ENCODE data around the gene FAM200C.
"Not testable (repeated sequence)": the region's sequence is repeated elsewhere in the genome, so short reads cannot be mapped to it uniquely, and the experiment has no call there.

Gene FAM200C

DNA sequence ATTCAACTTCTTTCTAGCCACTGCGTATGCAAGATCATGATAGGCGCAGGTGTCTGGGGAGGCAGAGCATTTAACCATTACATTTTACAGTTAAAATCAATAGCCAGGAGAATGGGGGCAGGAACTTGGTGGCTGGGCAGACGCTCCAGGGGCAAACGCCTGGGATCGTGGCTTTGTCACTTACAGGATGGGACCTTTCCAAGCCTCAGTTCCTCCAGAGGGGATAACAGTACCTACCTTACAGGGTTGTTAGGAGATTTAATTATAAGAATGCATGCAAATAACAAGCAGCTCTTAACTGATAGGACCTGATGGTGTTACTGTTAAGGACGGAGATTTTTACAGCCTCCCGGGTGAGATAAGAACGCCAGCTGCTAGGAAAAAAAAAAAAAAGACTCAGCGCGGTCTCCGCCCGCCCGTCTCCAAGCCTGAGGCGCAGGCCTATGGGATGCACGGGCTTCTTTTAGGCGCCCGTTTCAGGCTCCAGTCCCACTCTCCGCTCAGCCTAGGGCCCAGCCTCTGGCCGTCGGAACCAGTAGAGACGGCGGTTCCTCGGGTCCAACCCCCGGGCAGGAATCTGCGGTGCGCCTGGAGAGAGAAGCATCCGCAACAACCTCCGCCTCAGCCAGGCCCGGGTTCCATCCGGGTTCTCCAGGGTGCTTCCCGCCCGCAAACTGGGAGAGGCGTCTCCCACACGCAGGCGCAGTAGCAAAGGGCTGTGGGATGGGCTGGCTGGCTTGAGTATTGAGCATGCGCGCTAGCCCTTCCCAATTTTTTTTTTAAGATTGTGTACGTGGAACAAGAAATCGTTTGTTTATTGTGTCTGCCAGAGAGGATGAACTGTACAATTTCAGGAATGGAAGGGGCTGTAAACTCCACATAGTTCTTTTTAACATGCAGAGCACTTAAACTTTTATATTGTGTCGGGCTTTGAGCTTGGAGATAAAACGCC lies at the start of gene FAM200C:
Gene FAM200C (minus strand): TSS at position 653 of the 952 bp plus-strand sequence. CDS start 4,564 bp downstream, outside the sequence.
- DNase-seq (ENCODE audit: extremely low read depth in 1 of 2, low read depth in 1 of 2): peak; percentile 50 to 69

DNA sequence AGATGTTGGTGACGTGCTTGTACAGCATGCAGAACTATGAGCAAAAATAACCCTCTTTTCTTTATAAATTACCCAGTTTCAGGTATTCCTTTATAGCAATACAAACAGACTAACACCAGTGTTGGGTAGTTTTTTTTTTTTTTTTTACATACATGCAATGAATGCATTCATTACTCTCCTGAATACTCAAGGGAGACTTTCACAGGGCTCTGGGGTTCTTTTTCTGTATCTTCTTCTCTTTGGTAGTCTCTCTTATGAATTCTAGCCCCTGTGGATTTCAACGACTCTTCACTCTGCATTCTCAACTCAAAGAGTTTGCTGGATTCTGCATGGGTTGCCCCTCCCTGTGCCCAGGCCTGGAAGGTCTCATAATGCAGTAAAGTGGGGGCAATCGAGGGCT lies 49.6 kb upstream of the FAM200C start:
- no peak for DNase-seq (ENCODE audit: extremely low read depth in 1 of 2, low read depth in 1 of 2)

DNA sequence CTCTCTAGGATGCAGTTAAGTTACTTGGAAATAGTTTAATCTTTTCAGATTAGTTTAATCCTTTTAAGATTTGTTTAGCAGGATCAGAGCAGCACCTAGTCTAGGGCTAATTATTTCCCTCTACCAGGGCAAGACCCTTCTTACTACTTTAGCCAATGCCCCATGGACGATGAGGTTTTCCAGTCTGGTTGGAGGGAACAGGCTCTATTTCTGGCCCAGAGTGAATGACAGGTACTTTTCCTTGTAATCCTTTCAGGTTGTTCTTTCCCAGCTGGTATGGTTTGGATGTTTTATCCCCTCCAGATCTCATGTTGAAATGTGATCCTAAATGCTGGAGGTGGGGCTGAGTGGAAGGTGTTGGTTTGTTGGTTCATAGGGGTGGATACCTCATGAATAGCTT lies 49.0 kb upstream of the FAM200C start:
- DNase-seq (ENCODE audit: extremely low read depth in 1 of 2, low read depth in 1 of 2): no peak

DNA sequence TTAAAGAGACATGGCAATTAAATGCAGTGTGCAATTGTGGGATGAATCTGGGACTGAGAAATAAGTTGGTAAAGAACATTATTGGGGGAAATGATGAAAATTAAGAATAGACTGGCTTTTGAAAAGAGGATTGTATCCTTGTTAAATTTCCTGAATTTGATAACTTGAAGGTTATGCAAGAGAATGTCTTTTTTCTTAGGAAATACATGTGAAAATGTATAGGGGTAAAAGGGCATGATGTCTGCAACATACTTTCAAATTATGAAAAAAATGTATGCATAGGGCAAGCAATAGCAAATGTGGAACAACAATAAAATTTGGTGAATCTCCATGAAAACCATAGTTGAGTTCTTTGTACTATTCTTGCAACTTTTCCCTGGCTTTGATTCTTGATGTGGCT lies 45.9 kb upstream of the FAM200C start:
- no peak for DNase-seq (ENCODE audit: extremely low read depth in 1 of 2, low read depth in 1 of 2)

DNA sequence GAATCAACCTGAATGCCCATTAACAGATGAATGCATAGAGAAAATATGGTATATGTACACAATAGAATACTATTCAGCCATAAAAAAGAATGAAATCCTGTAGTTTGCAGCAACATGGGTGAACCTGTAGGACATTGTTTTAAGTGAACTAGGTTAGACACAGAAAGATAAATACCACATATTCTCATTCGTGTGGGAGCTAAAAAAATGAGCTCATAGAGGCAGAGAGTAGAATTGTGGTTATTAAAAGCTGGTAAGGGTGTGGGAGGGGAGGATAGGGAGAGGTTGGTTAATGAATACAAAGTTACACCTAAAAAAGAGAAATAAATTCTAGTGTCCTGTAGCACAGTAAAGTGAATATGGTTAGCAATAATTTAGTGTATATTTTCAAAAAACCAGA lies 45.3 kb upstream of the FAM200C start:
- DNase-seq (ENCODE audit: extremely low read depth in 1 of 2, low read depth in 1 of 2): no peak

DNA sequence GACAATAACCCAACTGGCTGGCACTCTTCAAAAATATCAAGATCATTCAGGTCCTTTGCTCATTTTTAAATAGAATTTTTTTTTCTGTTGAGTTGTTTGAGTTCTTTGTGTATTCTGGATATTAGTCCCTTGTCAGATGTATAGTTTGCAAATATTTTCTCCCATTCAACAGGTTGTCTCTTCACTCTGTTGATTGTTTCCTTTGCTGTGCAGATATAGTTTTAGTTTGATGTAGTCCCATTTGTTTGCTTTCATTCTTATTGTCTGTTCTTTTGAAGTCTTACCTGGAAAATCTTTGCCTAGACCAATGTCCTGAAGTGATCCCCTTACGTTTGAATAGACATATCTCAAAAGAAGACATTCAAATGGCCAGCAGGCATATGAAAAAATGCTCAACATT lies 44.6 kb upstream of the FAM200C start:
- no peak for DNase-seq (ENCODE audit: extremely low read depth in 1 of 2, low read depth in 1 of 2)

DNA sequence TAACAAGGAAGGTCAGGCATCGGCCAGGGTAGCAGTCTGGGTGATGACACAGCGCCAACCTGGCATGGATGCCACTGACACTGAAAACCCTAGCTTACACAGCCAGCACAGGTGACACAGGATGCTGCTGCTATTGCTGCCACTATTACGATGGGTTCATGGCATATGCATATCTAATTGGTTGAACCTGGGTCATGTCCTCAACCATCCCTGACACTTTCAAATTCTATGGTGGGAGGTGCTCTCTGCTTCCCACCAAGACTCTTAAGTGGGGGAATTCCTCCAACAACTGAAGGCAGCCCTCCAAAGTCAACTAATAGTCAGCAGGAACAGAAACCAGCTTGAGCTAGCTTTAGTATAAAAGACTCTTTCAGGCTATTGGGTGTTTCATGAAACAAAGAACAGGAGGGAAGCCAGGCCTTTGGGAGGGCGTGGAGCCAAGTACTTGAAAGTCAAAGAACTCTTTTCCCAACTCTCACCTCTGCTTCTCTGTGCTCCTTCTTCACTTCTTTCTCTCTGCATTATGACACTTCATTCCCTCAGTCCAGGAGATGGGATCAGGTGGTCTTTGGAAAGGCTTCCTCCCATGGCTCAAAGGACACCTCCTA lies 43.1 kb upstream of the FAM200C start:
- no peak for DNase-seq (ENCODE audit: extremely low read depth in 1 of 2, low read depth in 1 of 2)

DNA sequence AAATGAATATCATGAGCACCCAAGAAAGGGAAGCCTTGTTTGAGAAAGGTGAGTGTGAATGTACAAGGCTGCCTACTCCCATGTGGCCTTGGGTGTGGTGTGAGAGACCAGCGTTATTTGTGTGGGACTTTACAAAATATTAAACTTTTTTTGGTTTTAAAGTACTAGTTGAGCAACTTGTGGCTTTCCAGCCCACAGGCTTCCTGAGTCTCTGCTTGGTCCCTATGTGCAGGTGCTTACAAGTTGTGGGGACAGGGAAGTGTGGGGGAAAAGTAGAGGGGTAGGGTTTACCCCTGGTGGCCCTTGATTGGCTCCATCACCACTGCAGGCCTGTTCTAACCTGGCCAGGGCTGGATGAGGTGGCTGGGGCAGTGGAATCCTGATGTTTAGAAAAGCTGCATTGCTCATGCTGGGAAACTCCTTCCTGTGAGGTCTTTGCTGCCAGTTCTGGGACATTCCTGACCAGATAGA lies 41.5 kb upstream of the FAM200C start:
- no peak for DNase-seq (ENCODE audit: extremely low read depth in 1 of 2, low read depth in 1 of 2)

DNA sequence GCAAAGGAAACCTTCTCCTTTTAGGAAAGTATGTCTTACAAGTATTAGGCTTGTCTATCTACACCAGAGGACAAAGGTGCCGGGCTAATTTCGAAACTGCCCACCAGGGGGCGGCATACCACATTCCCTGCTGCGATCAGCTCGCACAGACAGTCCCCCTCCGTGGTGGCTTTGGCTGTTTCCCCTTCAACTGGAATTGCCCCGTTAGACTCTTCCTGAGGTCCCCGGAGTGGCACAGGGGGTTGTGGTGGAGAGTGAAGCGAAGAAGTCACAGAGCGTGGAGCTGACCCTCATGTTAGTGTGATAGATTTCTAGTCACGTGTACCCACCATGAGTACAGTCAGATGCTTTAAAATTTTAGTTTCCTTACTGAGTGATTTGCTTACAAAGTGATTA lies 39.3 kb upstream of the FAM200C start:
- peak; percentile 68 to 85 for DNase-seq (ENCODE audit: extremely low read depth in 1 of 2, low read depth in 1 of 2)

DNA sequence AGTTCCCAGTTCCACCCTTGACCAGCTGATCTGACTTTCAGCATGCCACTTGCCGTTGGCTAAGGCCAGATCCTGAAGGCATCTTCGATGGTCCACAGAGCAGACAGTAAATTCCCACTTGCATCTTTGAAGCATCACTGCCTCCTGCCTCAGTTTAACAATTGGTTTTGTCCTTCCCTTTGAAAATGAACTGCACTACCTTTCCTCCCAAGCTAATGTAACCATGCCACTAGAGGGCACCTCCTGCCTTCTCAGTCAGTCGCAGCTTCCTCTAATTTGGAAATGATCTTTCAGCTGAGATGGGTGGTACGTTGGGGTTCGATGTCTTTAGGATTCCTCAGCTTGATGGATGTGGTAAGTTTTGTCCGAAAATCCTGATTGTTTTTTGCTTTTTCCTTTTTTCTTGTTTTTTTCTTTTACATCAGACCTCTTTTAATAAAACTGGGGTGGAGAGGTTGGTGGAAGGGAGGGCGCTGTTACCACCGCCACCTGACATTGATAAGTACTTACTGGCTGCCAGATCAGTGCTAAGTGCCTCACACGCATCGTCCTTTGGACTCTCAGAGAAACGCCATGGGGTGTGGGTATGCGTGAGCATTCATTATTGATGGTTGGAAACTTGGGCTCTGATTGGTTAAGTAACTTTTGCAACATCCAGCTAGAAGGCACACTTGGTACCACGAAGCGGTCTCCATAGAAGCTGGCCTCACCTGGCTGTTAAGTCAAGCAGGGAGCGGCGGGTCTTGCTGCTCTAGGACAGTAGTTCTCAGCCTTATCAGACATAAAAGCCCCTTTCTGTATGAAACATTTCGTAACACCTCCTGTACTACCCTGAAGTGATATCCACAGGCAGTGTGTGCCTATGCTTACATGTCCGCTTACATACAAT lies 38.7 kb upstream of the FAM200C start:
- peak in 1 of 2 donors; percentile 46 for DNase-seq (ENCODE audit: extremely low read depth in 1 of 2, low read depth in 1 of 2)

DNA sequence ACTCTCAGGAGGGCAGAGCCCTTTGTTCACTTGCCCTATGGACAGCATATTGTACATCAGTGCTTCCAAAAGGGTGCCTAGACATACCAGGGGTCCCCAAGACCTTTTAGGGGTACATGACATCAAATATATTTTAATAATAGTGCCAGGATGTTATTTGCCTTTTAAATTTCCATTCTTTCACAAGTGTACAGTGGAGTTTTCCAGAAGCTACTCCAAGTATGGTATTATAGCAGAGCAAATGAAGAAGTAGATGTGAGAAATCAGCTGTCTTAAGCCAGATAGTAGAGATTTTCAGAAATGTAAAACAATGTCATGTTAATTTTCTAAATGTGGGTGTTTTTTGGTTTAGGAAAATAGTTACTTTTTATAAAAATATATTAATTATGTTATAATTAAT lies 37.4 kb upstream of the FAM200C start:
- DNase-seq (ENCODE audit: extremely low read depth in 1 of 2, low read depth in 1 of 2): no peak

DNA sequence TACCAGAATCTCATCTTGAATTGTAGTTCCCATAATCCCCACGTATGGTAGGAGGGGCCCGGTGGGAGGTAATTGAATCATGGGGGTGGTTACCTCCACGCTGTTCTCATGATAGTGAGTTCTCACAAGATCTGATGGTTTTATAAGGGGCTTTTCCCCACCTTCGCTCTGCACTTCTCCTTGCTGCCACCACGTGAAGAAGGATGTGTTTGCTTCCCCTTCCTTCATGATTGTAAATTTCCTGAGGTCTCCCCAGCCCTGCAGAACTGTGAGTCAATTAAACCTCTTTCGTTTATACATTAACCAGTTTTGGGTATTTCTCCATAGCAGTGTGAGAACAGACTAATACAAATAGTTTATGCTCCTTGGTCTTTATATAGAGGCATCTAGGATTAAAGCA lies 36.8 kb upstream of the FAM200C start:
- not testable (repeated sequence) for DNase-seq (ENCODE audit: extremely low read depth in 1 of 2, low read depth in 1 of 2)

DNA sequence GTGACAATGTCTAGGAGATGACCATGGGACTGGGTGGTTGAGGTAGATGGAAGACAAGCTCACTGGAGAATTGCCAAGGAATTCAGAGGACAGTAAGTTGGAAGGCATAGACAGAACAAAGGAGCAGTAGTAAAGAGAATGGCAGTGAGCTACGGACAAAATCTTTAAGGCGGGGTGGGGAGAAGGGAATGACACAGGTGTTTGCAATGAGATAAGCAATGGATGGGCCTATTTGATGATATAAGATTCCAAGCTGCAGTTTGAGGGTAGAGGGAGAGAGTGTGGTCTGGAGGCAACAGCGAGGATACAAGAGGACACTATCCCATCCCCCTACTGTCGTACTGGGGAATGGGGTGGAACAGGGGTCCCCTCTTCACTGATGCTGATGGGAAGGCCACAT lies 36.2 kb upstream of the FAM200C start:
- DNase-seq (ENCODE audit: extremely low read depth in 1 of 2, low read depth in 1 of 2): no peak

DNA sequence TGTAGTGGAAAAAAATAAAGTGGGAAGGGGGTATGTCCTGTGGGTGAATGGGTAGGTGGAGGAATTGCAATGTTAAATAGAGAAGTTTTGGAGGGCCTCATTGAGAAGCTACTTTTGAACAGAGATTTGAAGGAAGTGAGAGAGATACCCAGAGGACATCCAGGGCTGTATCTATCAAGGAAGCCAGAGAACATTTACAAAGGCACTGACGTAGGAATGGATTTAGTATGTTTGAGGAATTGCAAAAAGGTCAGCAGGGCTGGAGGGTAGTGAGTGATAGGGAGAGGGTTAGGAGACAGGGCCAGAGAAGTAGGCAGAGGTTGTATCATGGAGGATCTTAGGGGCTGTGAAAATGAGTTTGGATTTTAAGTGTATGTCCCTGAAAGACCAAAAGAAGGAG lies 35.7 kb upstream of the FAM200C start:
- no peak for DNase-seq (ENCODE audit: extremely low read depth in 1 of 2, low read depth in 1 of 2)

DNA sequence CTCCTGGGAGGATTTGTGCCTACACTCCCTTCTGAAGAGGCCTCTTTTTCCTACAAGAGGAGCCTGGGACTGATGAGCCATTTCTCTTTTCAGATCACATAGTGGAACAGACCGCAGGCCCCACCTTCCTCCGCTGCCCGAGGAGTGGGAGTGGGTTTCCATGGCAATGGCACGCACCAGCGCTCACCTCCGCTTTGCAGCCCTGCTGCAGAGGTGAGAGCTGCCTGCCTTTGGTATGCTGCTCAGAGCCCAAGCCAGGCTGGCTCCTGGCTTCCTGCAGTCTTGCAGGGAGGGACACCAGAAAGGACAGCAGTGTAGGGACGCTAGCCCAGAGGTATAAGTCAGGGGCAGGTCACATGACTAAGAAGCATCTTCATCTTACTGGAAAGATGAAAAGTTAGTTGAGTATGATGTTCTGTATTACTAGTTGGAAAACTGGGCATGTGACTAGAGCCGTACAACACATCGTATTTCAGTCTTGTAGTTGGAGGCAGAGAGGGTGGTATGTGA lies 34.2 kb upstream of the FAM200C start:
- no peak for DNase-seq (ENCODE audit: extremely low read depth in 1 of 2, low read depth in 1 of 2)

DNA sequence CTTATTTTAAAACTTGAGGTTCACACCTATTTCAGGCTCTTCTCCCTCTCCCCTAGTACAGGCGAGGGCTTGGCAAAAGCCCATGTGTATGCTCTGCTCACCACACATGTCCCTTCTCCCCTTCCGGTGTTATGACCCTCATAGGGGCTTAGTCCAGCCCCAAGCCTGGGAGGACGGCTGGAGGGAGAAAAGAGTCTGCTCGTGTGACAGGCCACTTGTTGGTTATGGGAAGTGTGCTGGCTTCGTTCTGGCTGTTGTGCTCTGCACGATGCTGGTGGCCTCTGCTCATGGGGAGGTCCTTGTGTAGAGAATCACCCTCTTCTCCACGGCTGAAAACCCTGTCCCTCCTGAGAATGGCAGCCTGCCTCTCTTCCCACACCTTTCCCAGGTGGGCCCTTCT lies 32.9 kb upstream of the FAM200C start:
- DNase-seq (ENCODE audit: extremely low read depth in 1 of 2, low read depth in 1 of 2): no peak

DNA sequence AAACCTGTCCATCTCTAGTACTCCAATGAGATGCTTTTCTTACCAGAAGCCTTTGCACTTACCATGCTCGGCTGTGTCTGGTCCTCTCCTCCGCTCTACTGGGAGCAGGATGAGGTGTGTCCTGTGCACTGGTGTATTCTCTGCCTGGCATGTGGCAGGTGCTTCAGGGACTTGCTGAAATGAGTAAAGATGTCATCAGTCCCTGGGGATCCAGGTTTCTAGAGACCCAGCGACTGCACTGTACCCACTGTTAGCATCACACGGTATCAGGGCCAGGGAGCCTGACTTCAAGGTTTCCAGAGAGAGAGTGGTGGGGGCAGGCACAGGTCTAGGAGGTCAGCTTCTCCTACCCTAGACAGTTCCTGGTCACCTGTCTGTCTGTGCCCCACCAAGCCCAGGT lies 32.3 kb upstream of the FAM200C start:
- DNase-seq (ENCODE audit: extremely low read depth in 1 of 2, low read depth in 1 of 2): no peak

DNA sequence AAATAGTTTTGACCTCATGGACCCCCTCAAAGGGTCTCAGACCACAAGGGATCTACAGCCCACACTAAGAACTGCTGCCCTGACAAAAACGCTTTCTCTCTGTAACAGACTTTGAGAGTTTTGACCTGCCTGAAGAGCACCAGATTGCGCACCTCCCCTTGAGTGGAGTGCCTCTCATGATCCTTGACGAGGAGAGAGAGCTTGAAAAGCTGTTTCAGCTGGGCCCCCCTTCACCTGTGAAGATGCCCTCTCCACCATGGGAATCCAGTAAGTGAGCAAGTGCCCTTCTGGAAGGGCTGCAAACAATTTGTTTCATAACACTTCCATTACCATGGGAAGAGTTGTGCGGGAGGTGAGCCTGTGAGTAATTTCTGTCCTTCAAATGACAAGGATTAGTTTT lies 27.8 kb upstream of the FAM200C start:
- DNase-seq (ENCODE audit: extremely low read depth in 1 of 2, low read depth in 1 of 2): no peak

DNA sequence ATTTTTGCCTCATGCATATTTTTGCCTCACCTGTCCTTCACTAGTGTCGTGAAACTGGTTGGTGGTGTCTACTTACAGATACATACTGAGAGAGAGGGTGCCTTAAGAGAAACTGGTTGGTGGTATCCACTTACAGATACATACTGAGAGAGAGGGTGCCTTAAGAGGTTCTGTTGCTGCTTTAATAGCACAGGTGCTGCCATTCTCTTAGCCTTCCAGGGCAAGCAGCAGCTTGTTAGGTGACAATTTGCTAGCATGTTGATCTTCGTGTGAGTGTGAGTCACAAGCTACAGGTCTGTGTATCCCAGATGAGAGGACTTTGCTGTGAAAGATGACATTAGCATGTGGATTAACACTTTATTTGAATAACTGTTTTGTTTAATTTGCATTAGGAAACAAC lies 23.2 kb upstream of the FAM200C start:
- DNase-seq (ENCODE audit: extremely low read depth in 1 of 2, low read depth in 1 of 2): no peak

DNA sequence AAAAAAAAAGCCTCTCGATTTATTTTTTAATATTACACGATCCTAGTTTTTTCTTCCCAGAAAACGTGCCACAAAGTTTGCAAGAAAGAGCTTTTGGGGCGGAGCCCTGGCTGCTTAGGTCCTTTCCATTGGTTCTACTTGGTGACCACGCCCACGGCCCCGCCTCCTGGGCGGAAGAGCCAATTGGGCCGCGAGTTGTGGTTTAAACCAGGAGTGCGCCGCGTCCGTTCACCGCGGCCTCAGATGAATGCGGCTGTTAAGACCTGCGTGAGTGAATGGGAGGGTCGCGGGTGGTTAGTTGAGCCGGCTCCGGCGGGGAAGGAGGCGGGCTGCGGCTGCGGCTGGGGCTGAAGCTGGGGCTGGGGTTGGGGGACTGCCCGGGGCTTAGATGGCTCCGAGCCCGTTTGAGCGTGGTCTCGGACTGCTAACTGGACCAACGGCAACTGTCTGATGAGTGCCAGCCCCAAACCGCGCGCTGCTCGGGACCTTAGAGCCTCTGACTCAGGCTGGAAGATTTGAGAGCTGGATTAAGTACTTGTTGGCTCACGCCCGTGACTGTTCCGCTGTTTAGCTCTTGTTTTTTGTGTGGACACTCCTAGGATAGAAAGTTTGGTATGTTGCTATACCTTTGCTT lies 21.9 kb upstream of the FAM200C start, which contains the start of gene PTTG1:
Gene PTTG1 (plus strand): TSS at position 231 of the 634 bp plus-strand sequence. CDS start 458 bp downstream, outside the sequence.
- DNase-seq (ENCODE audit: extremely low read depth in 1 of 2, low read depth in 1 of 2): peak; percentile 81 to 89

DNA sequence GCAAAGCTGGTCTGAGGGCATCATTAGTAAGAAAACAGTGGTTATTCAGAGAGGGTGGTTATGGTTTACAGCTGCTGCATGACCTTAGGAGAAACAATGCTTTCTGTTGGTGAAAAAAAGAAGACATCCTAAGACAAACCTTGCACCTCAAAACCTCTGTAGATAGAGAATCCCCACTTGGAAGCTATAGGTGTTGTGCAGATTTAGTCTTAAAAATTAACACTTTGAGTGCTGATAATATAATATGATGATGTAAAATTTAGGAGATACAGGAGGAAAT lies 20.4 kb upstream of the FAM200C start:
- no peak for DNase-seq (ENCODE audit: extremely low read depth in 1 of 2, low read depth in 1 of 2)

All from stimulated activated CD8-positive, alpha-beta memory T cell treated with anti-CD3 and anti-CD28 coated beads, Interleukin-7, amount 100 ng/mL, for 48 hours (primary cell).